GM12864 (cell line): Measurements from ENCODE around the gene ASGR1.

Experiments used
- DNase-seq: peaks from one replicate; pipeline ENCODE4 v3.0.0-alpha.2; 2011; ENCODE audit warnings: low read depth
- H3K4me3 ChIP-seq: 2 replicates; pipeline ENCODE4 v1.5.1; 2011; ENCODE audit warnings: mild to moderate bottlenecking, low read depth, low read length, control low read depth
- CTCF ChIP-seq: IDR thresholded peaks from 2 replicates; pipeline ENCODE4 v1.5.1; 2011; ENCODE audit warnings: low read depth, mild to moderate bottlenecking, moderate library complexity, low read length, control low read depth, inconsistent platforms; ENCODE audit errors: missing control alignments

Gene ASGR1

DNA sequence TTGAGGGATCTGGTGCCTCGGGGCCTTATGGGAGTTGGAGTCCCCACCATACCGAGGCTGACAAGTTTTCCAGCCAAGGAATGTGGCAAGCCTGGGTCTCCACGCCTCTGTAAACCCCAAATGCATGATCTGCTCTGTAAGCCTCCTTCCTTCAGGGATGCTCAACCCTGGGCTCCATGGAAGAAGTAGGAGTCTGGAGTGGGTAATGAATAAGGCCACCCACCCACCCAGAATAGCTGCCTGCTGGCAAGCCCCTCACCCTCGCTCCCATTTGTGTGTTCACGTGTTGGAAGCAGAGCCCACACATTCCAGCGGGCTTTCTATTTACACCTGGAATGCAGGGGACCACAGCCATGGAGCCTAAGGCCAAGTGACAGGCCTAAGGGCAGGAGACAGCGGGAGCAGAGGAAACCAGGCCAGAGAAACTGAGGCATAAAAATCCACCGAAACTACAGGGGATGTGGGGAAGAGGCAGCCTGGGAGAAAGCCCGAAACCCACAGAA is 36.0 kb upstream of the ASGR1 start:
- no peak for TF ChIP-seq CTCF
- no peak overlapping the region for H3K4me3 ChIP-seq
- no peak for DNase-seq

- peak; percentile 89 for DNase-seq
- TF ChIP-seq CTCF, result peak; percentile 56
- H3K4me3 ChIP-seq, result peak overlapping the region; percentile 42
Measured at GRCh38 chr17:7214300-7215135, 35.3 kb upstream of the ASGR1 start.

DNA sequence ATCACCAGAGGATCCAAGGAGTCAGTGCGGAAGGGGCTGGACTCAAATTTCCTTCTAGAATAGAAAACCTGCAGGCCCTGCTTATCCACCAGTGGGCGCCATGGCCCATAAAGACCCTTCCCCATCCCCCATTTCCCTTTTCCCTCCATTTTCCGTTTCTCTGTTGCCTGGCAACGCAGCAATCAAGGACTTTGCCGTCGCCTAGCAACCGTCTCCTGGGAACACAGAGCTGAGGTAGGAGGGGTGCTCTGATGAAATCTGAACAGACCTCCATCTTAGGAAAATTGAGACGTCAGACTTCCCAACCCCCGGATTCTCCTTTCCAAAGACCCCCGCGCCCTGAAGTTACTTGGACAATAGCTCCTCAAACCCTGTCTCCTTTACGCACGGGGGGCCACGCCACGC is 34.7 kb upstream of the ASGR1 start:
- DNase-seq, result no peak
- peak; percentile 60 for TF ChIP-seq CTCF
- H3K4me3 ChIP-seq, result peak overlapping the region; percentile 42

DNA sequence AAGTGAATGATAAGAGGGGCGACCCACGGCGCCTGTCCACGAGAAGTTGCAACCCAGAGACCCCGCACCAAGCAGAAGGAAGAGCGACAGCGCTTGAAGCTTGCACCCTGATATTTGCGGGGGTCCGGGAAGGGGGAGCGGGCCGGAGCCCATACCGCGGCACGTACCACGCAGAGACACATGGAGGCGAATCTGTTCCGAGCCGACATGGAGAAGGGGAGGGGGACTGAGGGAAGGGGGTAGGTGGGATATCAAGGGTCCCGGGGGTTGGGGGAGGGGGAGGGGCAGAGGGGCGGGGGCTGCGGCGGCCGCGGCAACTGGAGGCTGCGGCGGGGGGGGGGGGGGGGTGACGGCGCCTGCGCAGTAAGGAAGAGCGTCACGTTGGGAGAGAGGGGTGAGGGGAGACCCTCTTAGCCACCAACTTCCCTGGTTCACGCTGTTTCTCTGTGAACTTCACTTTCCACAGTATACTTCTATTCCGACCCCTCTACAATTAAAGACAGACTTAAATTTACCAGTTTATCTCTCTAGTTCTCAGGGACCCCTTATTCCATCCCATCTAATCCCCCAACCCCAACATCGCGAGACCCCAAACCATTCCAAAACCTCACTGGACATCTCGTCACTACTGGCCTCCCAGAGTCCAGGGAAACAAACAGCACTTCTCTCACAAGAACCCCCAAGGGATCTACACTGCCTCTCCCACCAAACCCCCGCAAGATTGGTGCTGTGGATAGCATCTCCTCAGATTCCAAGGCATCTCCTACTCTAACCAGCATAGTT is 32.5 kb upstream of the ASGR1 start:
- no peak for DNase-seq
- no peak for TF ChIP-seq CTCF
- no peak overlapping the region for H3K4me3 ChIP-seq

DNA sequence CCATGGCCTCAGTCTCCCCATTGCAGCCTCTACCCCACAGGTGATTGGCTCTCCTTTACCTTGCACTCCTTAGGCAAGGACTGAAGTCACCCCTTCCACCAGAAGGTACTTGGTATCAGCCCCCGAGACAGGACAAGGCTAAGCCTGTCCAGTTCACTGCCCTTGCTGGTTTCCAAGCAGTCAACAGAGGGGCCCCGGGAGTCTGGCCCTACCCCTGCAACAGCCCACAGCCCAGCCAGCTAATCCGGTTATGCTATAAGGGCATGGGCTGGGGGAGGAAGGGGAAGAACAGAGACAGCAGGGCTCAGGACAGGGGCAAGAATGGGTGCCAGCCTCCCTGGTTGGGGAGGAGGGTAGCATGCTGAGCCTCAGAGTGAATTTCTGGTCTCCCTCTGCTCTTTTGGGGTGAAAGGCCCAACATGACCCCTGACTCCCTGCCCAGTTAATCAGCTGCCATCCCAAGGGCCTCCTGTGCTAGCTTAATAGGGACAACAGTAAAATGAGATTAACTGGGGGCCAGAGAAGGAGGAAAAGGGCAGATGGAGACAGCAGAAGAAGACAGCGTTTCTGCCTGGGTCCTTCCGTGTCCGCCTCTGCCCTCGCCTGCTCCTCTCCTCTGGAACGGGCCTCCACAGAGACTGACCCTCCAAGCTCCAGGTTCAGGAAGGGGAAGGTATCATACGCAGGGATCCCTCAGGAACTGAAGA is 29.7 kb upstream of the ASGR1 start:
- no peak for DNase-seq
- no peak for TF ChIP-seq CTCF
- no peak overlapping the region for H3K4me3 ChIP-seq

GRCh38 chr17:7208027-7208571 is 28.9 kb upstream of the ASGR1 start:
- no peak for DNase-seq
- no peak overlapping the region for H3K4me3 ChIP-seq
- TF ChIP-seq CTCF, result no peak
